ENCODE results near the gene DDX46.
"Not testable (repeated sequence)": the region's sequence is repeated elsewhere in the genome, so short reads cannot be mapped to it uniquely, and the experiment has no call there.

DDX46 gene

DNA sequence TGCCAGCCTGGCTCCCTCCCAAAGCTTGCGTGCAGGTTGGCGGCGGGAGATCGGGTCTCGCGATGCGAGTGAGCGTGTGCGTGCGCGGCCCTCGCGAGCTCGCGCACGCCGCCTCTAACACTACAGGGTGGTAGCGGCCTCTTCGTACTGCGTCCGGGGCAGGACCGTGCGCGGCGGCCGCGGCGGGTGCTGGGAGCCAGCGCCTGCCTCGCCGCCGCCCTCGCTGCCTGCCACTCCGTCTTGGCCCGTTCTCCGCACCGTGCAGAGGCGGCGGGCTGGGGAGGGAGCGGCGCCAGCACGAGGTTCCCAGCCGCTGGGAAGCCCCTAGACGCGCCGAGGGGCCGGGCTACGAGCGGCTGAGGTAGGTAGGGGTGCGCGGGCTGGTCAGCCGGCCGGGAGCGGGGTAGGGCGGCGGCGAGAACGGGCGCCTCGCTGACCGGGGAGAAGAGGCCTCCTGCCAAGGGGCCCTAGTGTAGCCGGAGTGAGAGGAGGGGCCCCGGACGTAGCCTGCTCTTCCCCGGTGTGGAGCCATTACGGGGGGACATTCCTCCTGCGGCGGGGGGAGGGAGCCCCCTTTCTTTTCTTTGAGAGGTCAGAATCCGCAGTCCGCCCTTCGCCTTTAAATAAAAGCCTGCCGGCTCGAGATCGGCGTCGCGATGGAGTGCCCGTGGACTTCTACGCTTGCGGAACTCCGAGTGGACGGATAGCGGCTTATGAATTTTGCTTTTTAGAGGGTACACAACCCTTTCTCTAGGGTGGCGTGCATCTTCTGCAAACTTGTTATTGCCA lies 87.5 kb downstream of the DDX46 start, which contains the start of gene C5orf24:
C5orf24 (plus strand) TSS at position 117 of the 789 bp plus-strand sequence. CDS start 8,933 bp downstream, outside the sequence.
- DNase-seq, result peak; percentile 72

DNA sequence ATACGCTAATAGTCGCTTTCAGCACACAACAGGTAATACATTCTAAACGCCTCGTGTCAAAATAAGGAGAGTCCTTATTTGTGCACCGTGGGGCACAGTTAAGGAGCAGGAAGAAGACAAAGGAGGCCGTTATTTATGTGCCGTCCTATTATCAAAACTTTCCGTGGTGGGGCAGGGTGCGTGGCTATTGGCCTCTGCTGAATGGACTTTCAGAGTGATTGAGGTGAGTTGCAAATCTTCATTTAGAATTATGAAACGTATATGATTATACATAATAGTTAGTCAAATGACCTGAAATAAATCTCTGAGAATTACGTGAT lies 88.0 kb downstream of the DDX46 start:
- DNase-seq, result peak; percentile 21

- DNase-seq, result not testable (repeated sequence)
Observed at GRCh38 chr5:134849434-134849933, 90.9 kb downstream of the DDX46 start.

DNA sequence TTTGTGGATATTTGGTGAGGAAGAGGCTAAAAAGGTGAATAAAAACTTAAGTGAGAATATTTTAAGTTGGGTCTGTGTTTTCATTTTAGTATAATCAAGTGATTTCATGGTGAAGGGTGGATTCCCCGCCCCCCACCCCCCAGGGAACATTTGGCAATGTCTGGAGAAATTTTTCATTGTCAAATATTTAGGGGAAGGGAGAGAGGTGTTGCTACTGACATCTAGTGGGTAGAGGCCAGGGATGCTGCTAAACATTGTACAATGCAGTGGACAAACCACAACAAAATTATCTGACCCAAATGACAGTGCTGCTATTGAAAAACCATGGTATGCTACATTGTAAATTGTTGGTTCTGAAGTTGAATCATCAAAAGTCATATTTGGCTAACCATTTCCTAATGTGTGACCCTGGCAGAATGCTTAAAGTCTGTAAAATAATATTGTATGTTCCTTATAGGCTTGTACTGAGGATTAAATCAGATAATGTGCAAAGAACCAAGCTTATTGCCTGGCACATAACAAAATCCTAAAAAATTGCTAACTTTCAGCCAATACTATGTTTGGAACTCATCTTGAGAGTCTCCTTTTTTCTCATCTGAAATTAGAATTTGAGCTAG lies 92.8 kb downstream of the DDX46 start:
- DNase-seq, result no peak

GRCh38 chr5:134856465-134856864 lies 97.9 kb downstream of the DDX46 start:
- DNase-seq, result not testable (repeated sequence)

- DNase-seq, result no peak
Observed at GRCh38 chr5:134857401-134857800, 98.8 kb downstream of the DDX46 start.

GRCh38 chr5:134864707-134865106 lies 106.1 kb downstream of the DDX46 start:
- DNase-seq, result no peak

- no peak for DNase-seq
Observed at GRCh38 chr5:134873494-134873893, 114.9 kb downstream of the DDX46 start.

- DNase-seq, result peak; percentile 50
Observed at GRCh38 chr5:134873987-134874830, 115.6 kb downstream of the DDX46 start, which contains the start of gene TXNDC15. Gene TXNDC15, plus strand, starts transcription at chr5:134874371. Its CDS starts 57 bp downstream, at chr5:134874428.

- peak; percentile 13 for DNase-seq
Observed at GRCh38 chr5:134874831-134875655, 116.5 kb downstream of the DDX46 start.

- no peak for DNase-seq
Observed at GRCh38 chr5:134877159-134877558, 118.6 kb downstream of the DDX46 start.

GRCh38 chr5:134878403-134878802 lies 119.8 kb downstream of the DDX46 start:
- peak; percentile 4 for DNase-seq

DNA sequence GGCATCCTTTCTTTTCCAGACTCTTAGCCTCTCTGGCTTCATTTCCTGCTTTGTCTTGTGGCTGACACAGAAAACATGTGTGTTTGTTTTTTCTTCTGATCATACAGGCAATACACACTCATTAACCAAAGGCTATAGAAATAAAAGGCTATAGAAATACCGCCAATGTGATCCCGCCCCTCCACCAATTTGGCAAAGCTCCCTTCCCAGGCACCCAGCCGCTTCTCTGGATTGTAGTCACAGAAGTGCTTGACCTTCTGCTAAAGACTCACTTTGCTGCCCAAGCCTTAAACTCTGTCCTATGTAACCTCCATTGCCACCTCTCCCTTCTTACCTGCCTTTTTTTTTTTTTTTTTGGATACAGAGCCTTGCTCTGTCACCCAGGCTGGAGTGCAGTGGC lies 120.9 kb downstream of the DDX46 start:
- DNase-seq, result no peak
